BJ (cell line): ENCODE results near the gene FTO. TPM values are rescaled to one million over a fixed set of nuclear protein-coding genes. Genes with fewer than 3 reads are reported as not detected.

Experiments used
- CTCF ChIA-PET: fragments of 350-600 bp; formaldehyde crosslinking; extraction: SDS; loops from one replicate; lab custom pipeline; 2021; ENCODE audit warnings: antibody characterized with exemption, inconsistent platforms; lab: Yijun Ruan, JAX
- POLR2A ChIA-PET: fragments of 300-600 bp; sonication (Branson Sonifier 250); formaldehyde crosslinking; extraction: SDS; loops from one replicate; lab custom pipeline; 2021; ENCODE audit warnings: antibody characterized with exemption; lab: Charles Lee
- DNase-seq: peaks from one replicate; pipeline ENCODE4 v3.0.0-alpha.2; 2011; ENCODE audit warnings: low read depth
- H3K27me3 ChIP-seq: 2 replicates; pipeline ENCODE4 v1.6.0; 2011; ENCODE audit warnings: low read length; ENCODE audit not compliant: control insufficient read depth, insufficient read depth
- H3K36me3 ChIP-seq: 2 replicates; pipeline ENCODE4 v1.5.1; 2011; ENCODE audit warnings: low read length; ENCODE audit not compliant: control insufficient read depth, insufficient read depth
- H3K4me3 ChIP-seq: 2 replicates; pipeline ENCODE4 v1.5.1; 2011; ENCODE audit warnings: low read depth, mild to moderate bottlenecking, control low read depth, low read length
- polyA plus RNA-seq: library from polyadenylated mRNA; depleted of rRNA; stranded (reverse); fragments of >200 nt; gene quantifications from 2 replicates; pipeline ENCODE4 v1.2.3, GENCODE V29; 2011
- TF ChIP-seq, protein P1 (sequence below): IDR thresholded peaks from 2 replicates; pipeline ENCODE4 v1.5.1; 2011; ENCODE audit warnings: low read depth, mild to moderate bottlenecking, control low read depth, inconsistent platforms, low read length, moderate library complexity; ENCODE audit not compliant: insufficient read depth

FTO gene
- polyA plus RNA-seq, 1 experiment, result 86.3 TPM

DNA sequence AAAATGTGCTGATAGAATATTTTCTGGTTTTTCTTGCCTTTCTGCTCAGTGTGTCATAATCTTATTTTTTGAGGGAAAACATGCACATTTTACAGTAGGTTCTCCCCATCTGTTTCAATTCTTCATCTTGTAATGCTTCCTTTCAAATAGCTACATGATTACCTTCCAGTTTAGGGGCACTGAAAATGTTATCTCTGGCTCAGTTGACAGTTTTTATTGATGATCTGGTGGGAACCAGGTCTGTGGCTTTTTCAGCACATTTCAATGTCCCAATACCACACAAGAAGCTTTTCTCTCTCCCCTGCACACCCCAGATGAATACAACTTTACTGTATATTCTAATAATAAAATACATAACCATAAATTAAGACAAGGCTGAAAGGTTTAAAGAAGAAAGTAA, 36.5 kb downstream of the FTO start:
- Histone ChIP-seq H3K36me3 (no peaks in the 10 kb centered on the region), H3K27me3 (no peaks in the 10 kb centered on the region), H3K4me3 (no peak overlapping the region)
- CTCF ChIA-PET, result interaction anchor here (2.1 kb wide), 1 partner anchor 18 kb away, joined by 5 read pairs; no protein-coding TSS in a partner anchor
- POLR2A ChIA-PET, result no interaction called here
- TF ChIP-seq, protein P1, sequence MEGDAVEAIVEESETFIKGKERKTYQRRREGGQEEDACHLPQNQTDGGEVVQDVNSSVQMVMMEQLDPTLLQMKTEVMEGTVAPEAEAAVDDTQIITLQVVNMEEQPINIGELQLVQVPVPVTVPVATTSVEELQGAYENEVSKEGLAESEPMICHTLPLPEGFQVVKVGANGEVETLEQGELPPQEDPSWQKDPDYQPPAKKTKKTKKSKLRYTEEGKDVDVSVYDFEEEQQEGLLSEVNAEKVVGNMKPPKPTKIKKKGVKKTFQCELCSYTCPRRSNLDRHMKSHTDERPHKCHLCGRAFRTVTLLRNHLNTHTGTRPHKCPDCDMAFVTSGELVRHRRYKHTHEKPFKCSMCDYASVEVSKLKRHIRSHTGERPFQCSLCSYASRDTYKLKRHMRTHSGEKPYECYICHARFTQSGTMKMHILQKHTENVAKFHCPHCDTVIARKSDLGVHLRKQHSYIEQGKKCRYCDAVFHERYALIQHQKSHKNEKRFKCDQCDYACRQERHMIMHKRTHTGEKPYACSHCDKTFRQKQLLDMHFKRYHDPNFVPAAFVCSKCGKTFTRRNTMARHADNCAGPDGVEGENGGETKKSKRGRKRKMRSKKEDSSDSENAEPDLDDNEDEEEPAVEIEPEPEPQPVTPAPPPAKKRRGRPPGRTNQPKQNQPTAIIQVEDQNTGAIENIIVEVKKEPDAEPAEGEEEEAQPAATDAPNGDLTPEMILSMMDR, result no peak
- DNase-seq, result no peak

DNA sequence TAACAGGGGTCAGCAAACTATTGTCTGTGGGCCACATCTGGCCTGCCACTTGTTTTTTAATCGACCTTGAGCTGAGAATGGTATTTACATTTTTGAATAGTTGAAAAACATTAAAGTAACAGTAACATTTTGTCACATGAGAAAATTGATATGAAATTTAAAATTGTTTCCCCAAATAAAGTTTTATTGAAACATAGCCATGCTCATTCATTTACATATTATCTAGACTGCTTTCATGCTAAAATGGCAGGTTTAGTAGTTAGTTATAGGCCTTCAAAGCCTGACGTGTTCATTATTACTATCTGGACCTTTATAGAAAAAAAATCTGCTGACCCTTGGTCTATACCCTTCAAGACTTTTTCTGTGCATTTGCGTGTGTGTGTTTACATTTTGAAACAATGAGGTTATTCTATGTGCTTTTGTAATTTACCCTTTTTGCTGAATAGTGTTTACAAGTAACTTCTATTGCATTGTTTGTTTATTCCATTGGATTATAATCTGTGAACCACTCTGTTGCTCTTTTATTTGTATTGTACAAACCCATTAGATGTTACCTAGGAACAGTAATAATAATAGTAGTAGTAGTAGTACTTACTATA, 37.1 kb downstream of the FTO start:
- Histone ChIP-seq H3K36me3 (no peaks in the 10 kb centered on the region), H3K27me3 (no peaks in the 10 kb centered on the region), H3K4me3 (no peak overlapping the region)
- TF ChIP-seq, protein P1, result no peak
- POLR2A ChIA-PET, result no interaction called here
- CTCF ChIA-PET, result interaction anchor here (0.7 to 3.2 kb wide), 3 partner anchors 15 to 18 kb away, joined by 3 to 15 read pairs (median 5); no protein-coding TSS in a partner anchor
- no peak for DNase-seq

DNA sequence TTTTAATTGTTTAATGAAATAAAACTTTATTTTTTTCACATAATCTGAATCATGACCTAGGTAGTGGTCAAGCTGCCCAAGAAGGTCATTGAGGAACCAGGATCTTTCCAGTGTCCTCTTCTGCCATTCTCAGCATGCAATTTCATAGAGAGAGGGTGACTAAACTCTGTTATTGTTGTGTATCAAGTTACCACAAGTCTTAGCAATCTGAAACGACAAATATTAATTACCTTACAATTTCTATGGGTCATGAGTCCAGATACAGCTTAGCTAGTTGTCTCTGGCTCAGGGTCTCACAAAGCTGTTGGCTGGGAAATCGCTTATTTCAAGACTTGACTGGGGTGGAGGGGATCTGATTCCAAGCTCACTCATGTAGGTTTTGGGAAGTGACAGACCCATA, 37.6 kb downstream of the FTO start:
- no peaks in the 10 kb centered on the region for H3K36me3 ChIP-seq
- H3K27me3 ChIP-seq, result no peaks in the 10 kb centered on the region
- POLR2A ChIA-PET, result no interaction called here
- no peak overlapping the region for H3K4me3 ChIP-seq
- CTCF ChIA-PET, result interaction anchor here (0.7 to 3.9 kb wide), 4 partner anchors 12 to 19 kb away, joined by 3 to 22 read pairs (median 10); no protein-coding TSS in a partner anchor
- TF ChIP-seq, protein P1, result no peak
- DNase-seq, result no peak

DNA sequence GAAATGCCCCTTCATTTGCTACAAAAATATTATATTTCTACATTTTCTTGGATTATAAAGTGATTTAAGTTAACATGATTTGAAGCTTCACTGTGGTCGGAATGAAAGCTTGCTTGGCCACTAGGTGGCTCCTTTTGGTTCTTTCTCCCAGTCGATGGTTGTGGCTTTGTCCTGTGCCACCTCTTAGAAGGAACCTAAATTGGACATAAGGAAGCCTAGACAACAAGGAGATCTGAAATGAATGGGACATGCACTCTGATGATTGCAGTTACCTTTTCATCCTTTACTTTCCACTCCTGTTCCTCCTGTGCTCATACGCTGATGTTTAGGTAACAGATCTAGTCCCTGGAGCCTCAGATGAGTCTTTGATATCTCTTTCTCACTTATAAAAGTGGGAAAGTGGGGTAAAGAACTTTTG, 39.2 kb downstream of the FTO start:
- Histone ChIP-seq H3K36me3 (no peaks in the 10 kb centered on the region), H3K27me3 (no peaks in the 10 kb centered on the region), H3K4me3 (no peak overlapping the region)
- CTCF ChIA-PET, result interaction anchor here (0.7 to 3.9 kb wide), 17 partner anchors 8 to 1192 kb away, joined by 3 to 22 read pairs (median 7); no protein-coding TSS in a partner anchor
- POLR2A ChIA-PET, result no interaction called here
- TF ChIP-seq, protein P1, result peak; percentile 65
- DNase-seq, result no peak

DNA sequence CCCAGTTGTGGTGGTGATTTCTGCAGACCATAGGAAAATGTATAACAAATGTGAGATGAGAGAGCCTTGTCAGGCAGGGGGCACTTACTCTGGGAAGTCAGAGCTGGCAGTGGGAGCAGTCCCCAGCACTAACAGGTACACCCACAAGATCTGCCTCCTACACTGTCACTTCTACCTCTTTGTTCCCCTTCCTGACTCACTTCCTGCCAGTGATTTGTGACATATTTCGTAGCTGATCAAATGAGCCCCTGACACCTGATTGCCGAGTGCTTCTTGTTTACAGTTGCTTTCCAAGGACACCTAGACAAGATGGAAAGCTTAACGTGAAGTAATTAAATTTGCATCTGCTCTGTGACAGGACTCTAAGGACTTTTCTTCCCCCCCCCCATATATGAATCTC, 40.5 kb downstream of the FTO start:
- Histone ChIP-seq H3K4me3 (no peak overlapping the region), H3K27me3 (no peaks in the 10 kb centered on the region), H3K36me3 (no peaks in the 10 kb centered on the region)
- TF ChIP-seq, protein P1, result no peak
- DNase-seq, result no peak
- POLR2A ChIA-PET, result no interaction called here
- CTCF ChIA-PET, result interaction anchor here (0.6 to 3.9 kb wide), 11 partner anchors 9 to 228 kb away, joined by 3 to 22 read pairs (median 7); no protein-coding TSS in a partner anchor
